ENCODE measurements around the gene KRT28. TPM values are rescaled to one million over a fixed set of nuclear protein-coding genes. Genes with fewer than 3 reads are reported as not detected.
"Not testable (repeated sequence)": the region's sequence is repeated elsewhere in the genome, so short reads cannot be mapped to it uniquely, and the experiment has no call there.

The KRT28 gene
- total and polyA plus RNA-seq, 2 experiments from 2014 or later: not detected

- no peaks in the 10 kb centered on the region for H3K9me3 ChIP-seq (ENCODE audit: low read depth)
- no peaks in the 10 kb centered on the region for H3K36me3 ChIP-seq
- H3K27ac ChIP-seq: no peak overlapping the region
- H3K27me3 ChIP-seq: no peaks in the 10 kb centered on the region
- no peak overlapping the region for H3K4me3 ChIP-seq
- no peak for TF ChIP-seq CTCF (IDR thresholded peaks at IDR 0.05; ENCODE audit: low read depth, low read length)
- H3K4me1 ChIP-seq (ENCODE audit: low read depth): no peaks in the 10 kb centered on the region
- DNase-seq (ENCODE audit: low read depth in 1 of 2, low spot score in 1 of 2): no peak
Measured at GRCh38 chr17:40750391-40750790, 49.4 kb downstream of the KRT28 start.

GRCh38 chr17:40748666-40749065, 51.1 kb downstream of the KRT28 start:
- not testable (repeated sequence) for H3K4me3 ChIP-seq; H3K27ac ChIP-seq; H3K36me3 ChIP-seq; DNase-seq (ENCODE audit: low read depth in 1 of 2, low spot score in 1 of 2); H3K4me1 ChIP-seq (ENCODE audit: low read depth); H3K27me3 ChIP-seq; H3K9me3 ChIP-seq (ENCODE audit: low read depth)

Other genes starting within 250 kb of the KRT28 start
- 0.28 TPM in 1 of 2 replicates, not detected in the other for gene CCR7, start 234.5 kb downstream of the KRT28 start, total RNA-seq
- 0.57 TPM in 1 of 2 replicates, not detected in the other for gene CCR7, start 234.5 kb downstream of the KRT28 start, polyA plus RNA-seq
- gene SMARCE1, start 152.1 kb downstream of the KRT28 start, total RNA-seq: 159 and 195 TPM in 2 replicates
- 192 and 244 TPM in 2 replicates for gene SMARCE1, start 152.1 kb downstream of the KRT28 start, polyA plus RNA-seq
- gene KRT222, start 134.8 kb downstream of the KRT28 start, total RNA-seq: 0.25 TPM in 1 of 2 replicates, not detected in the other
- gene KRT222, start 134.8 kb downstream of the KRT28 start, polyA plus RNA-seq: 0.29 TPM in 1 of 2 replicates, not detected in the other
- gene KRT24, start 96.2 kb downstream of the KRT28 start, total RNA-seq: not detected in 2 replicates
- not detected in 2 replicates for gene KRT24, start 96.2 kb downstream of the KRT28 start, polyA plus RNA-seq
- not detected in 2 replicates for gene KRT25, start 44.6 kb downstream of the KRT28 start, total RNA-seq
- not detected in 2 replicates for gene KRT25, start 44.6 kb downstream of the KRT28 start, polyA plus RNA-seq
- gene KRT26, start 27.8 kb downstream of the KRT28 start, total RNA-seq: not detected in 2 replicates
- not detected in 2 replicates for gene KRT26, start 27.8 kb downstream of the KRT28 start, polyA plus RNA-seq
- gene KRT27, start 17.4 kb downstream of the KRT28 start, total RNA-seq: not detected in 2 replicates
- not detected in 2 replicates for gene KRT27, start 17.4 kb downstream of the KRT28 start, polyA plus RNA-seq
- gene KRT10, start 22.7 kb upstream of the KRT28 start, total RNA-seq: 30.1 and 77.2 TPM in 2 replicates
- 91.0 and 131 TPM in 2 replicates for gene KRT10, start 22.7 kb upstream of the KRT28 start, polyA plus RNA-seq
- not detected in 2 replicates for gene KRT12, start 67.3 kb upstream of the KRT28 start, total RNA-seq
- gene KRT12, start 67.3 kb upstream of the KRT28 start, polyA plus RNA-seq: not detected in 2 replicates
- gene KRT20, start 85.3 kb upstream of the KRT28 start, total RNA-seq: not detected in 2 replicates
- not detected in 2 replicates for gene KRT20, start 85.3 kb upstream of the KRT28 start, polyA plus RNA-seq
- not detected in 2 replicates for gene KRT23, start 137.7 kb upstream of the KRT28 start, total RNA-seq
- not detected in 2 replicates for gene KRT23, start 137.7 kb upstream of the KRT28 start, polyA plus RNA-seq
- gene KRT39, start 167.0 kb upstream of the KRT28 start, total RNA-seq: not detected in 2 replicates
- gene KRT39, start 167.0 kb upstream of the KRT28 start, polyA plus RNA-seq: not detected in 2 replicates
- gene KRT40, start 184.4 kb upstream of the KRT28 start, total RNA-seq: not detected in 2 replicates
- gene KRT40, start 184.4 kb upstream of the KRT28 start, polyA plus RNA-seq: not detected in 2 replicates
- gene KRTAP3-3, start 194.2 kb upstream of the KRT28 start, total RNA-seq: not detected in 2 replicates
- not detected in 2 replicates for gene KRTAP3-3, start 194.2 kb upstream of the KRT28 start, polyA plus RNA-seq
- not detected in 2 replicates for gene KRTAP3-2, start 199.9 kb upstream of the KRT28 start, total RNA-seq
- not detected in 2 replicates for gene KRTAP3-2, start 199.9 kb upstream of the KRT28 start, polyA plus RNA-seq
- not detected in 2 replicates for gene KRTAP3-1, start 209.2 kb upstream of the KRT28 start, total RNA-seq
- gene KRTAP3-1, start 209.2 kb upstream of the KRT28 start, polyA plus RNA-seq: not detected in 2 replicates
- not detected in 2 replicates for gene KRTAP1-5, start 227.2 kb upstream of the KRT28 start, total RNA-seq
- gene KRTAP1-5, start 227.2 kb upstream of the KRT28 start, polyA plus RNA-seq: not detected in 2 replicates
- gene KRTAP1-4, start 230.2 kb upstream of the KRT28 start, total RNA-seq: not detected in 2 replicates
- gene KRTAP1-4, start 230.2 kb upstream of the KRT28 start, polyA plus RNA-seq: not detected in 2 replicates
- not detected in 2 replicates for gene KRTAP1-3, start 234.9 kb upstream of the KRT28 start, total RNA-seq
- not detected in 2 replicates for gene KRTAP1-3, start 234.9 kb upstream of the KRT28 start, polyA plus RNA-seq
- gene KRTAP1-1, start 241.5 kb upstream of the KRT28 start, total RNA-seq: not detected in 2 replicates
- not detected in 2 replicates for gene KRTAP1-1, start 241.5 kb upstream of the KRT28 start, polyA plus RNA-seq
- not detected in 2 replicates for gene KRTAP2-1, start 247.4 kb upstream of the KRT28 start, total RNA-seq
- not detected in 2 replicates for gene KRTAP2-1, start 247.4 kb upstream of the KRT28 start, polyA plus RNA-seq

Data from cardiac muscle cell (in vitro differentiated cells and primary cell).